ENCODE measurements around the gene TSHZ2.

Gene TSHZ2

DNA sequence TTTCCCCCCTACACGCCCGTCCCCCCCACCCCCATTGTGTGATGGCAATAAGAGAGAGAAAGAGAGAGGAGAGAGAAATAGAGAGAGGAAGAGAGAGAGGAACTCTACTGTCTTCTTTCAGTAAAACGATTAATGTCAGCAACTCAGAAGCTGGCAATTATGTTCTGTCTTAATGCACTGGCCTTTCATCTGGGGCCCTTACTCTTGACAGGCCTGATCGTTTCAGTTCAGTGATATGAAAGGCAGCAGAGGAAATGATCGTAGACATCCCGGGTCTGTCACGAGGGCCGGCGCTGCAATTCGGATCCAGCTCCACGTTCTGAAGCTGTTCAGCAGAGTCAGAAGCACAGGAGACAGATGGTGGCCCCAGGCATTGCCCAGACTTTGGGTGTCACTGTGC is 312.5 kb downstream of the TSHZ2 start:
- DNase-seq (ENCODE audit: extremely low spot score), result no peak
- POLR2A ChIA-PET, result no interaction called here
- TF ChIP-seq, protein P1, sequence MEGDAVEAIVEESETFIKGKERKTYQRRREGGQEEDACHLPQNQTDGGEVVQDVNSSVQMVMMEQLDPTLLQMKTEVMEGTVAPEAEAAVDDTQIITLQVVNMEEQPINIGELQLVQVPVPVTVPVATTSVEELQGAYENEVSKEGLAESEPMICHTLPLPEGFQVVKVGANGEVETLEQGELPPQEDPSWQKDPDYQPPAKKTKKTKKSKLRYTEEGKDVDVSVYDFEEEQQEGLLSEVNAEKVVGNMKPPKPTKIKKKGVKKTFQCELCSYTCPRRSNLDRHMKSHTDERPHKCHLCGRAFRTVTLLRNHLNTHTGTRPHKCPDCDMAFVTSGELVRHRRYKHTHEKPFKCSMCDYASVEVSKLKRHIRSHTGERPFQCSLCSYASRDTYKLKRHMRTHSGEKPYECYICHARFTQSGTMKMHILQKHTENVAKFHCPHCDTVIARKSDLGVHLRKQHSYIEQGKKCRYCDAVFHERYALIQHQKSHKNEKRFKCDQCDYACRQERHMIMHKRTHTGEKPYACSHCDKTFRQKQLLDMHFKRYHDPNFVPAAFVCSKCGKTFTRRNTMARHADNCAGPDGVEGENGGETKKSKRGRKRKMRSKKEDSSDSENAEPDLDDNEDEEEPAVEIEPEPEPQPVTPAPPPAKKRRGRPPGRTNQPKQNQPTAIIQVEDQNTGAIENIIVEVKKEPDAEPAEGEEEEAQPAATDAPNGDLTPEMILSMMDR (IDR thresholded peaks at IDR 0.05; ENCODE audit: control extremely low read depth, extremely low read depth, low read depth, missing control alignments), result no peak
- CTCF ChIA-PET, result no interaction called here

DNA sequence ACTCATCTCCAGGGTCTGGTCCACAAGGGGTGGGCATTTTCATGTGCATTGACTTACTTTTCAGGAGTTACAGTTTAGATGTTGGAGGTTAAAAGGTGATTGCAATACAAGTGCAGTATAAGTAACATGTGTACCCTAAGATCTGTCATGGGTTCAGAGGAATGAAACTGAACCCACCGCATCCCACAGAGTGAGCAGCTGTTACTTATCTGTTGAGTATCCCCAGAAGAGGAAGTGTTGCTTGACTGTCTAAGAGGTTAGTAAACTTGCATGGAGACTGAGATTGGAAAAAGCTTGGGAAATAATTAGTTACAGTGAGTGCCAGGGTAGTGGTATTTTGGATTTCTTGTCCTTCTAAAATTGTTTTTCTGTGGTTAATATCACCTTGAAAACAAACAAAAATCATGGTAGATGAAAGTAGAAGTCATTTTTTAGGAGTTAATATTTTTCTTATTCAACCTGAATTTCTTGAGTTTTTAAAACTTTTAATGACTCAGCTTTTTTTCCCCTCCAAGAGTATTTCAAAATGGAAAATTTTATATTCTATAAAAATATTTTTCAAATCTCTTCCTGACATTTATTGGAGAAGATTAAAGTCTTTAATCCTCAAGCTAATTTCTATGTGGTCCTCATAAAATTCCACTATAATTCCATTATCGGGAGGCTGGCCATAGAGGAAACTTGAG is 315.3 kb downstream of the TSHZ2 start:
- TF ChIP-seq, protein P1 (IDR thresholded peaks at IDR 0.05; ENCODE audit: control extremely low read depth, extremely low read depth, low read depth, missing control alignments), result no peak
- no peak for DNase-seq (ENCODE audit: extremely low spot score)
- ChIA-PET POLR2A (no interaction called here), CTCF (interaction anchor here (1.4 kb wide), 1 partner anchor 42 kb away, joined by 3 read pairs; no protein-coding TSS in a partner anchor)

DNA sequence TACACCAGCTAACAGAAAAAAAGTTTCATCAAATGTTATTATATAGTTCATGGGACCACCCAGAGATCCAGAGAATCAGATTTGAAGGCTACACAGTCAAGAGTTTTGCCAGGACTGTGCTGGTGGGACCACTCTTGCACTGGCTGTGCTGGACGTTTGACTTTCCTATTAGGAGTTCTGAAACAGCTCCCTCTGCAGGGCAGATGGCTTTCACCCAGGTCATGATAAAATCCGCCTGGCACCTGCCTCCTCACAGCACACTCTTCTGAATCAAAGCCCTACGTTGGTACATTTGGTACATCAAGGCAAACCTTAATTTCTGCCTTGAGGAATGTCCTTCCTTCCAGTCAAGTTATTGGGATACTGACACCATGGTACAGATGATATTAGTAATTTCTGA is 319.4 kb downstream of the TSHZ2 start:
- DNase-seq (ENCODE audit: extremely low spot score), result no peak
- POLR2A ChIA-PET, result no interaction called here
- TF ChIP-seq, protein P1 (IDR thresholded peaks at IDR 0.05; ENCODE audit: control extremely low read depth, extremely low read depth, low read depth, missing control alignments), result no peak
- CTCF ChIA-PET, result no interaction called here

DNA sequence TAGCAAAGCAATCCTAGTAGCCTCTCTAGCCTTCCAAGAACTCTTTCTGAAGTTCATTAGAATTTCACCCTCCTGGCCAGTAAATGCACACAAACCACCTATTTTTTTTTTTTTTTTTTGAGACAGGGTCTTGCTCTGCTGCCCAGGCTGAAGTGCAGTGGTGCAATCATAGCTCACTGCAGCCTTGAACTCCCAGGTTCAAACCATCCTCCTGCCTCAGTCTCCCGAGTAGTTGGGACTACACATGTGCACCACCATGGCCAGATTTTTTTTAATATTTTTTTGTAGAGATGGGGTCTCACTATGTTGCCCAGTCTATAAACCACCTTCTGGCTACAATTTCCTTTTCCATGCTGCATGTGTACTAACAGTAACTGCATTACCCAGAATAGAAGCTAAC is 320.2 kb downstream of the TSHZ2 start:
- DNase-seq (ENCODE audit: extremely low spot score), result no peak
- ChIA-PET CTCF (no interaction called here), POLR2A (no interaction called here)
- TF ChIP-seq, protein P1 (IDR thresholded peaks at IDR 0.05; ENCODE audit: control extremely low read depth, extremely low read depth, low read depth, missing control alignments), result no peak

DNA sequence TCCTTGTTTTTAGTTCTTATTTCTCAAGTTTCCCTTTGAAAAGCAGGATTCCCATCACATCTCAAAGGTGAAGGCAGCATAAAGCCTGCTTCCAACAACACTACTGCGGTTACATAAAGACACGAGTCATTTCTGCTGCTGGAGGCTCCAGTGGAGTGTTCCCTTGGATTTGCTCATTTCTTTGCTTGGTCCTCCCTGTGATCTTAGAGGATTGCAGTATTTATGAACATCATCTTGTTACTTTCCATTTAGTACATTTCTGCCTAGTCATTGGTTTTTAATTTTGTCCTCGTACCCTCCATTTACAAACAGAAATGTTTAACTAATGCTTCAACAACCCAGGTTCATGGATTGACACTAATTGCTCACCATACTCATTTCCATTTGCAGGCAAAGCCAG is 322.6 kb downstream of the TSHZ2 start:
- no peak for DNase-seq (ENCODE audit: extremely low spot score)
- POLR2A ChIA-PET, result no interaction called here
- CTCF ChIA-PET, result no interaction called here
- TF ChIP-seq, protein P1 (IDR thresholded peaks at IDR 0.05; ENCODE audit: control extremely low read depth, extremely low read depth, low read depth, missing control alignments), result no peak

DNA sequence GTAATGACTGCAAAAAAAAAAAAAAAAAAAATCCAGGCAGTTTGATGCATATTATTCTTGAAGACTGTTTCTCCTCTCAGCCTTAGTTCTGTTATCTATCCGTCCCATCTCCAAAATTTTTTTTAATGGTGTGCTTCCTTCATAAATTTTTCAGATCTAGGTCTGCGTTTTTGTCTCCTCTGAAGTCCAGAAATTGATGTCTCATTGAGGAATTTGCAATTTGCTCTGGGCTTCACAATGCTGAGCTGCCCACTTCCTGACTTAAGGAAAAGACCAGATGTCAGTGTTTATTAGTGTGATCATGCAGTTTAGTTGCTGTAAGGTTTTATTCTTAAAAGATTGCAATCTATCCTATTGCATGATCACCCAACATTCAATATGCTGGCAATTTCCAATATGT is 323.9 kb downstream of the TSHZ2 start:
- no peak for DNase-seq (ENCODE audit: extremely low spot score)
- CTCF ChIA-PET, result interaction anchor here (0.6 kb wide), 1 partner anchor 65 kb away, joined by 3 read pairs; no protein-coding TSS in a partner anchor
- TF ChIP-seq, protein P1 (IDR thresholded peaks at IDR 0.05; ENCODE audit: control extremely low read depth, extremely low read depth, low read depth, missing control alignments), result no peak
- POLR2A ChIA-PET, result no interaction called here
